Left cardiac atrium (tissue), 4 donors: ENCODE results near the gene GPC5. TPM values are rescaled to one million over a fixed set of nuclear protein-coding genes. Genes with fewer than 3 reads are reported as not detected.
"Not testable (repeated sequence)": the region's sequence is repeated elsewhere in the genome, so short reads cannot be mapped to it uniquely, and the experiment has no call there.

Source experiments
- ATAC-seq, 2 donors: fragments of 200-7000 bp; cut with Tn5 transposase; one replicate each; pipeline ENCODE4 v1.9.1; 2020; ENCODE audit warnings: mild to moderate bottlenecking in 2 of 2, moderate library complexity in 2 of 2
- DNase-seq: peaks from one replicate; pipeline ENCODE4 v3.0.0-alpha.2; 2020
- intact Hi-C, 2 donors: fragments of 100-400 bp; cut with DNase I; formaldehyde crosslinking; loops; one replicate each; pipeline versions ENCODE4 v1.14.1 to v1.15.1; 2022 to 2023
- total RNA-seq, 2 donors: library from RNA; stranded (reverse); fragmentation: NEBNext Ultra II Directional; extraction: Animal tissue kit (Norgen Biotek cat#: 25700); gene quantifications; one replicate each; pipeline ENCODE4 v1.2.1, GENCODE V29; 2021
- donor health status: DM: no; HTN: yes; CAD: no.
- donor health status: DM: no; HTN: yes; CAD: no; lungs with severe emphysema.
- donor health status: DM: yes; HTN: yes; CAD: no.
- donor health status: Dilated cardiomyopathy.

GPC5 gene
- total RNA-seq, 2 donors from 2014 or later = 1.8 to 3.0 TPM

GRCh38 chr13:92412996-92413395, 1014.6 kb downstream of the GPC5 start:
- no peak for DNase-seq
- no peak for ATAC-seq
- intact Hi-C loops = no loop called here

- DNase-seq (no peak), ATAC-seq (no peak)
- intact Hi-C loops = no loop called here
Observed at GRCh38 chr13:92413452-92413851, 1015.0 kb downstream of the GPC5 start.

- intact Hi-C loops = no loop called here
- ATAC-seq (no peak), DNase-seq (no peak)
Observed at GRCh38 chr13:92414851-92415250, 1016.4 kb downstream of the GPC5 start.

GRCh38 chr13:92415781-92416180, 1017.4 kb downstream of the GPC5 start:
- no peak for DNase-seq
- intact Hi-C loops = no loop called here
- no peak for ATAC-seq

- ATAC-seq = no peak
- intact Hi-C loops = no loop called here
- DNase-seq = no peak
Observed at GRCh38 chr13:92418818-92419412, 1020.5 kb downstream of the GPC5 start.

- no peak for ATAC-seq
- intact Hi-C loops = no loop called here
- no peak for DNase-seq
Observed at GRCh38 chr13:92429231-92429630, 1030.8 kb downstream of the GPC5 start.

GRCh38 chr13:92433386-92433785, 1035.0 kb downstream of the GPC5 start:
- no peak for DNase-seq
- intact Hi-C loops = no loop called here

GRCh38 chr13:92433963-92434362, 1035.5 kb downstream of the GPC5 start:
- intact Hi-C loops = no loop called here
- DNase-seq = no peak
- ATAC-seq = no peak

More at GRCh38 chr13:92433386-92433785, 1035.0 kb downstream of the GPC5 start:
- no peak for ATAC-seq

GRCh38 chr13:92436924-92437323, 1038.5 kb downstream of the GPC5 start:
- intact Hi-C loops = no loop called here
- ATAC-seq (no peak), DNase-seq (no peak)

GRCh38 chr13:92444244-92444643, 1045.8 kb downstream of the GPC5 start:
- intact Hi-C loops = no loop called here
- DNase-seq (no peak), ATAC-seq (no peak)

- intact Hi-C loops = no loop called here
- no peak for ATAC-seq
- DNase-seq = no peak
Observed at GRCh38 chr13:92451060-92451459, 1052.6 kb downstream of the GPC5 start.

- intact Hi-C loops = no loop called here
- DNase-seq (no peak), ATAC-seq (no peak)
Observed at GRCh38 chr13:92452840-92453239, 1054.4 kb downstream of the GPC5 start.

- DNase-seq = no peak
- ATAC-seq = no peak
- intact Hi-C loops = no loop called here
Observed at GRCh38 chr13:92459306-92459705, 1060.9 kb downstream of the GPC5 start.

- intact Hi-C loops = no loop called here
- ATAC-seq (no peak), DNase-seq (no peak)
Observed at GRCh38 chr13:92460479-92460878, 1062.1 kb downstream of the GPC5 start.

GRCh38 chr13:92461402-92461801, 1063.0 kb downstream of the GPC5 start:
- intact Hi-C loops = no loop called here
- ATAC-seq = no peak
- no peak for DNase-seq

- DNase-seq (no peak), ATAC-seq (no peak)
- intact Hi-C loops = no loop called here
Observed at GRCh38 chr13:92461831-92462230, 1063.4 kb downstream of the GPC5 start.

- ATAC-seq (no peak), DNase-seq (no peak)
- intact Hi-C loops = no loop called here
Observed at GRCh38 chr13:92463134-92463533, 1064.7 kb downstream of the GPC5 start.

GRCh38 chr13:92473765-92474475, 1075.5 kb downstream of the GPC5 start:
- intact Hi-C loops = no loop called here
- DNase-seq (no peak), ATAC-seq (no peak)

GRCh38 chr13:92480387-92480786, 1082.0 kb downstream of the GPC5 start:
- DNase-seq = no peak
- ATAC-seq = no peak
- intact Hi-C loops = no loop called here

- ATAC-seq, intact Hi-C loops: not testable (repeated sequence)
Observed at GRCh38 chr13:92482790-92483189, 1084.4 kb downstream of the GPC5 start.

GRCh38 chr13:92483894-92484293, 1085.5 kb downstream of the GPC5 start:
- no peak for ATAC-seq
- intact Hi-C loops = no loop called here
- no peak for DNase-seq

More at GRCh38 chr13:92482790-92483189, 1084.4 kb downstream of the GPC5 start:
- not testable (repeated sequence) for DNase-seq
